AG20443 (cell line): ENCODE data around the gene PLD2.
A peak's percentile ranks its signal among the peaks of the same experiment; 100 is the strongest.
"Not testable (repeated sequence)": the region's sequence is repeated elsewhere in the genome, so short reads cannot be mapped to it uniquely, and the experiment has no call there.

Experiments used
- DNase-seq: peaks from one replicate; pipeline ENCODE4 v3.0.0; 2012; ENCODE audit warnings: low spot score, mixed read lengths

The PLD2 gene

DNA sequence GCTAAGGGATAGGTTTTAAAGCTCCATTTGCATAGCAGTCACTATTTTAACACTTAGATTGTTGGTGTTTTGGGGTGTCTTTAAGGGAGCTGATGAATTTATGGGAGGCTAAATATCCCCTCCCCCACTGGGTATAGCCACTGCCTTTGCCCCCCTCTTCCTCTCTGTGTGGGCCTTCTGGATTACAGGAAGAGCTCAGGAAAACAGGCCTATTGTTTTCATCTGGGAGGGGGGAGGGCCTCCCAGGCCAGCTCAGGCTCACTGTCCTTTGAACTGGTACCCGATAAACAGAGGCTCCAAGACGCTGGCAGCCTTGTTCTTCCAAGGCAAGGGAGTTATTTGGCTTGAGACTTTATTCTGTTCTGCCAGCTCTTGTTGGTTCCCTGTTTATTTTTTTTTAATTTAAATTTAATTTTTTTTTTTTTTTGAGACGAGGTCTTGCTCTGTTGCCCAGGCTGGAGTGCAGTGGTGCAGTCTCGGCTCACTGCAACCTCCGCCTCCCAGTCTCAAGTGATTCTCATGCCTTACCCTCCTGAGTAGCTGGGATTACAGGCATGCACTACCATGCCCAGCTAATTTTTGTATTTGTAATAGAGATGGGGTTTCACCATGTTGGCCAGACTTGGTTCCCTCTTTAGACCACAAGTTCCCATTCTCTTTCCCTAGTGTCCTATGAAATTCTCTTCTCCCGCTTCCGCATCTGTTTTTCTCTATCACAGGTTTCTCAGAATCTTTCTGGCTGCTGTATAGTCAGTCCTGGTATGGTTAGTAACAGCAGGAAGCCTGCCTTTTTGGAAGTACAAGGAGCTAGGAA is 51.3 kb downstream of the PLD2 start:
- DNase-seq = no peak

DNA sequence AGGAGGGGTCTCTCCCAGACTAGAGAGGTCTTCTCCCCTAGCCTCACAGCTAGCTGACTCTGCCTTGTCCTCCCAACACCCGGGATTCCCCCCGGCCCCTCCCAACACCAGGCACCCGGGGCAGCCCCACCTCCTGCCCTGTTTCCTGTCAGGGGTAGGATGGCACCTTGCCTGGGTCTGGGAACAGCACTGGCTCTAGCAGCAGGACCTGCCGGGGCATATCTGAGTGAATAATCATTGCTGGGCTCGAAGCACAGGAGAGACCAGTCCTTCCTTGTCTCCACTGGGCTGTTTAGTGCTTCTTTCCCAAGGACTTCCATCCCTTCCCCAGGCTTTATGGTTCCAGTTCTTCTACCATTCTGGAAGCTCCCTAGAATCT is 51.9 kb downstream of the PLD2 start:
- DNase-seq = peak; percentile 46

DNA sequence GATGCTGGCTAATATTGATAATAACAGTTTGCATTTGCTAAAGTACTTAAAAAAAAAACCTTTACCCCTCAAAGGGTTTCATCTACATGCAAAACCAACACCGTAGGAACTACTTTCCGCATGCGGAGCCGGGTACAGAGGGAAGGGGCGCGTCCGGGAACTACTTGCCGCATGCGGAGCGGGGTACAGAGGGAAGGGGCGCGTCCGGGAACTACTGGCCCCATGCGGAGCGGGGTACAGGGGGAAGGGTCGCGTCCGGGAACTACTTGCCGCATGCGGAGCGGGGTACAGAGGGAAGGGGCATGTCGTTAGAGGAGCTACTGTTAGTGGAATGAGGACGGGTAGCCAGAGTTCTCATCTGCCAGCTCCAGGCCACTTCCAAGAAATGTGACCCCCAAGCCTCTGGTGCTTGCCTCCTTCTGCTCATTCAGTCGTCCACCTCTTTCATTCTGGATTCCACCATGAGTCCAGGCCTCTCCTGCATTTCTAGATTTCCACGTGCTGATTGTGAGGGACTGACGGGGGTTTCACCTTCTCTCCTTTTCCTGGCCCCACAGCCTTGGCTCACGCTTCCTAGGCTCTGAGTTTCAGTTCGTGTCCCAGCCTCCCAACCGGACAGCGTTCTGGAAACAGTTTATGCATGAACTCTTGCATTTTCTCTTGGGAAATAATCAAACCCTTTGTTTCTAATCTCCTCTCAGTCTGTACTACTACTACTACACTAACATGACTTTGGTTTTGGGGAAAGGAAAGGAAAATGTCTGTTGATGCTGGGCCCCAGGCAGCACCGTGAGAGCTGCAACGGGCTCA is 53.1 kb downstream of the PLD2 start:
- DNase-seq = no peak

DNA sequence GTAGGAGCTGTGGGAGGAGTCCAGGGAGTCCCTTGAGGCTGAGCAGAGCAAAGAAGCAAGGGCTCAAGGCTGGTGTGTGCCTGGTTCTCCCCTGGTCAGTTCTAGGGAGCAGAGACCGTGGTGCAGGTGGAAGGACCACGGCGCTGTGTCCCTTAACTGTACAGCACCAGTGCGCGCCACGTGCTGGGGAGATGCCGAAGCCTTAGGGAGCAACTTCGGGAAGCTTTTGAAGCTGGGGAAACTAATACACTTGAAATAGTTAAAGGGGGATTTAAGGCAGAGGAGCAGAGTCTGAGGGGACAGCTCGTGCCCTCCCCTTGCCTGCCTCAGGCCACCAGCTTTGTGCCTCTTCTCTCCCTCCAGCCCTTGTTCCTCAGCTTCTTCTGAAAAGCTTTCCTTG is 53.7 kb downstream of the PLD2 start:
- DNase-seq = no peak

DNA sequence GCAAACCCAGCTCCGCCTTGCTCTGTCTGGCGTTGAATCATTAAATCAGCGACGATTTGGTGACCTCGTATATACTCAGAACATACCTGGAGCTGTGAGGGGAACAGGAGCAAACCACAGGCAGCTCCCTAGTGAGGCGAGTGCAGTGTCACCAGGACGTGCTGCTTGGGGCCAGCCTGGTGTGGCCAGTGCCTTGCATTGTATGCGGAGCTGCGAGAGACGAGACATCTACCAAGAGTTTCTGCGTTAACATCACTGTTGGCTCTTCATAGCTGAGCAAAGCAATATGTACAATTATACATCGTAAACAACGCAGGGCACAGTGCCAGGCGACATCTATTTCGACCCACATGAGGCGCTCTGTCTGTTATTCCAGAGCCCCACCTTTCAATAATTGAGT is 54.1 kb downstream of the PLD2 start:
- no peak for DNase-seq

DNA sequence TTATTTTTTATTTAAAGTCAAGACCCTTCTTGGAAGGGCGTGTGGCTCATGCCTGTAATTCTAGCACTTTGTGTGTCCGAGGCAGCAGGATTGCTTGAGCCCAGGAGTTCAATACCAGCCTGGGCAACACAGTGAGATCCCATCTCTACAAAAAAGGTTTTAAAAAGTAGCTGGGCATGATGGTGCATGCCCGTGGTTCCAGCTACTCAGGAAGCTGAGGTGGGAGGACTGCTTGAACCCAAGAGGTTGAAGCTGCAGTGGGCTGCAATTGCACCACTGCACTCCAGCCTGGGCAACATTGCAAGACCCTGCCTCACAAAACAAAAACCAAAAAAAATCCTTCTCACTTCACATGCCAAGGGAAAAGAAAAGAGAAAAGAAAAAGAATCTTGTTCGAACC is 55.8 kb downstream of the PLD2 start:
- DNase-seq = no peak

DNA sequence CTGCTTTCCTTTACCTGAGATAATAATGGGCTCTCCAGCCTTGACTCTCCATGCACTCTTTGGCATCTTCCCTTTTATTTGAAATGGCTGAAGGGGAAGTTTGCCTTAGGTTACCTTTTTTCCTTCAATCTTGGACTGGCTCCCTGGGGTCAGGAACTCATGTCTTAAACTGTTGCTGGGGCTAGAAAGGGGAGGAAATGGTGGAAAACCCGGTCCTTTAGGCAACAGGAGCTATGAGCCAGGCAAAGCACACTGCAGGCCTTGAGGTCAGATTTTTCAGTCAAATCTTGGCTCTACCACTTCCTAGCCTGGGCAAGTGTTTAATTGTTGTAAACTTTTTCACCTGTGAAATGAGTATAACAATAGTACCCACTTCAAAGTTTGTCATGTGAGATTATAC is 56.4 kb downstream of the PLD2 start:
- DNase-seq = no peak

DNA sequence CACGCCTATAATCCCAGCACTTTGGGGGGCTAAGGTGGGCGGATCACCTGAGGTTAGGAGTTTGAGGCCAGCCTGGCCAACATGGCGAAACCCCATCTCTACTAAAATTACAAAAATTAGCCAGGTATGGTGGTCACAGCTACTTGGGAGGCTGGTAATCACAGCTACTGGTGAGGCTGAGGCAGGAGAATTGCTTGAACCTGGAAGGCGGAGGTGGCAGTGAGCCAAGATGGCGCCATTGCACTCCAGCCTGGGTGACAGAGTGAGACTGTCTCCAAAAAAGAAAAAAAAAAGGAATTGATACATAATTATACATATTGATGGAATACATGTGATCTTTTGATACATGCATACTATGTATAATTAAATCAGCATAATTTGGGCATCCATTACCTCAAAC is 60.6 kb downstream of the PLD2 start:
- DNase-seq = not testable (repeated sequence)

DNA sequence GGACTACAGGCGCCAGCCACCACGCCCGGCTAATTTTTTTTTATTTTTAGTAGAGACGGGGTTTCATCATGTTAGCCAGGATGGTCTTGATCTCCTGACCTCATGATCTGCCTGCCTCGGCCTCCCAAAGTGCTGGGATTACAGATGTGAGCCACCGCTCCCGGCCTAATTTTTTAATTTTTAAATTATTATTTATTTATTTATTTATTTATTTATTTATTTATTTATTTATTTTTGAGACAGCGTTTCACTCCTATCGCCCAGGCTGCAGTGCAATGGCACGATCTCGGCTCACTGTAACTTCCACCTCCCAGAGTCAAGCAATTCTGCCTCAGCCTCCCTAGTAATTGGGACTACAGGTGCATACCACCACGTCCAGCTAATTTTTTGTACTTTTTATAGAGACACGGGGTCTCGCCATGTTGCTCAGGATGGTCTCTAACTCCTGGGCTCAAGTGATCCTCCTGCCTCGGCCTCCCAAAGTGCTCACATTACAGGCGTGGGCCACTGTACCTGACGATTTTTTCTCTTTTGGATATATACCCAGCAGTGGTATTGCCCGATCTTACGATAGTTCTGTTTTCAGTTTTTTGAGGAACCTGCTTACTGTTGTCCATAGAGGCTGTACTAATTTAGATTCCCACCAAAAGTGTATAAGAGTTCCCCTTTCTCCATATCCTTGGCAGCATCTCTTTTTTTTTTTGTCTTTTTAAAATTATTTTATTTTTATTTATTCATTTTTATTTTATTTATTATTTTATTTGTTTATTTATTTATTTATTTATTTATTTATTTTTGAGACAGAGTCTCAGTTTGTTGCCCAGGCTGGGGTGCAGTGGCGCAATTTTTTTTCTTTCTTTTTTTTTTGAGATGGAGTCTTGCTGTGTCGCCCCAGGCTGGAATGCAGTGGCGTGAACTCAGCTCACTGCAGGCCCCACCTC is 62.4 kb downstream of the PLD2 start:
- DNase-seq = not testable (repeated sequence)

DNA sequence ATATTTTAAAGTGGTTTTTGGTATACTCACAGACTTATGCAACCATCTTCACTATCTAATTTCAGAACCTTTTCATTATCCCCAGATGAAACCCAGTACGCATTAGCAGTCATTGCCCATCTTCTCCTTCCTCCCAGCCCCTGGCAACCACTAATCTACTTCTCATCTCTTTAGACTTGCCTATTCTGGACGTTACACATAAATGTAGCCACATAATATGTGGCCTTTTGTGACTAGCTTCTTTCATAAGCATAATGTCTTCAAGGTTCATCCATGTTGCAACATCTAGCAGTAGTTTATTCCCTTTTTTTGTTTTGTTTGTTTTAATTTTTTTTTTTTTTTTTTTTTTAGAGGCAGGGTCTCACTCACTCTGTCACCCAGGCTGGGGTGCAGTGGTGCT is 63.9 kb downstream of the PLD2 start:
- no peak for DNase-seq

DNA sequence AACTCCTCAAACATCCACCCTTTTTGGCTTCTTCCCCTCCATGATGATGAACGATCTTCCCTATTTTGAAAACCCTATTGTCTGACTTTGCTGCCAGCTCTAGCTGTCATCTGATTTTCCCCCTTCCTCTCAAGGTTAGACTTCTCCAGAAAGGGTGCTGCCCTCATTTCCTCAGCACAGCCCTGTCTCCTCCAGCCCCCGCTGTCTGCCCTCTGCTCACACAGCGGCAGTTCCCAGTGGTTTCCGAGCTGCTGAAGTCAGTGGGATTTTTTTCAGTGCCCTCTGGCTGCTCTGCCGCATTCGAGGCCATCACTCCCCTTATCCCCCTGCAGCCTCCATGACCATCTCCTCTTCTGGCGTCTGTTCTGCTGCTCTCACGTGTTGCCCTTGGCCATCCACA is 65.8 kb downstream of the PLD2 start:
- DNase-seq = no peak
